Thyroid gland (tissue), 4 donors: Measurements from ENCODE around the gene SUPV3L1.

Experiments
- POLR2A ChIP-seq, 2 donors: fragments of 450-650 bp; IDR thresholded peaks; one replicate each; pipeline ENCODE4 v1.6.1; 2017; ENCODE audit warnings: antibody characterized with exemption in 2 of 2, mild to moderate bottlenecking in 2 of 2, moderate library complexity in 1 of 2
- TF ChIP-seq, protein P1 (sequence below), 6 experiments: fragments of 200-600 bp in 3 of 6; fragments of 450-650 bp in 3 of 6; sonication (generic) in 3 of 6; IDR thresholded peaks; one replicate each; pipeline ENCODE4 v1.5.1; 2016 to 2019; ENCODE audit warnings: antibody characterized with exemption in 6 of 6, mild to moderate bottlenecking in 2 of 6, inconsistent platforms in 1 of 6, moderate library complexity in 1 of 6

- TF ChIP-seq, protein P1, sequence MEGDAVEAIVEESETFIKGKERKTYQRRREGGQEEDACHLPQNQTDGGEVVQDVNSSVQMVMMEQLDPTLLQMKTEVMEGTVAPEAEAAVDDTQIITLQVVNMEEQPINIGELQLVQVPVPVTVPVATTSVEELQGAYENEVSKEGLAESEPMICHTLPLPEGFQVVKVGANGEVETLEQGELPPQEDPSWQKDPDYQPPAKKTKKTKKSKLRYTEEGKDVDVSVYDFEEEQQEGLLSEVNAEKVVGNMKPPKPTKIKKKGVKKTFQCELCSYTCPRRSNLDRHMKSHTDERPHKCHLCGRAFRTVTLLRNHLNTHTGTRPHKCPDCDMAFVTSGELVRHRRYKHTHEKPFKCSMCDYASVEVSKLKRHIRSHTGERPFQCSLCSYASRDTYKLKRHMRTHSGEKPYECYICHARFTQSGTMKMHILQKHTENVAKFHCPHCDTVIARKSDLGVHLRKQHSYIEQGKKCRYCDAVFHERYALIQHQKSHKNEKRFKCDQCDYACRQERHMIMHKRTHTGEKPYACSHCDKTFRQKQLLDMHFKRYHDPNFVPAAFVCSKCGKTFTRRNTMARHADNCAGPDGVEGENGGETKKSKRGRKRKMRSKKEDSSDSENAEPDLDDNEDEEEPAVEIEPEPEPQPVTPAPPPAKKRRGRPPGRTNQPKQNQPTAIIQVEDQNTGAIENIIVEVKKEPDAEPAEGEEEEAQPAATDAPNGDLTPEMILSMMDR (IDR thresholded peaks at IDR 0.05): no peak
- TF ChIP-seq POLR2A (IDR thresholded peaks at IDR 0.05): no peak
These were observed 35.6 kb downstream of the SUPV3L1 start for GRCh38 chr10:69215405-69216171.
